DND-41 (cell line): Measurements from ENCODE around the gene CFAP58.

Experiments
- EZH2 ChIP-seq: IDR thresholded peaks from 3 replicates; pipeline ENCODE4 v1.6.1; 2012; ENCODE audit warnings: borderline replicate concordance, low read depth, mild to moderate bottlenecking, moderate library complexity, low read length, inconsistent platforms; ENCODE audit not compliant: severe bottlenecking
- TF ChIP-seq, protein P1 (sequence below): IDR thresholded peaks from 2 replicates; pipeline ENCODE4 v1.5.1; 2012; ENCODE audit warnings: borderline replicate concordance, low read length, moderate library complexity, mild to moderate bottlenecking; ENCODE audit not compliant: poor library complexity, severe bottlenecking; ENCODE audit errors: extremely low read depth

DNA sequence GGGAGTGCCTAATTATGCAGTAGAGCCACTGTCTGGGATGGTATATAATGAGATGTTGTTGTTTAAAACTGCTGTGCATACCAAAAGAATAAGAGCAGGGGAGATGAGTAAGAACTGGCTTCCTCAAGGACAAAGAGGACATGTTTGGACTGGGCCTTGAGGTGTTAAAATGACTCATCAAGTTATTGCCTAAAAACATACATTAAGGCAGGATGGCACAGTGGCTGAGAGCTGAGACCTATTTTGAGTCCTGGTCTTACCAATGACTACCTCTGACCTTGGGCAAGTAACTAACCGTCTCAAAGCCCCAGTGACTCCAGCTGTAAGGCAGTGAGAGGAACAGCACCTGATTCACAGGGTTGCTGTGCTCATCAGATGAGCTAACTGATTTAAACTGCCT lies 71.1 kb downstream of the CFAP58 start:
- TF ChIP-seq, protein P1, sequence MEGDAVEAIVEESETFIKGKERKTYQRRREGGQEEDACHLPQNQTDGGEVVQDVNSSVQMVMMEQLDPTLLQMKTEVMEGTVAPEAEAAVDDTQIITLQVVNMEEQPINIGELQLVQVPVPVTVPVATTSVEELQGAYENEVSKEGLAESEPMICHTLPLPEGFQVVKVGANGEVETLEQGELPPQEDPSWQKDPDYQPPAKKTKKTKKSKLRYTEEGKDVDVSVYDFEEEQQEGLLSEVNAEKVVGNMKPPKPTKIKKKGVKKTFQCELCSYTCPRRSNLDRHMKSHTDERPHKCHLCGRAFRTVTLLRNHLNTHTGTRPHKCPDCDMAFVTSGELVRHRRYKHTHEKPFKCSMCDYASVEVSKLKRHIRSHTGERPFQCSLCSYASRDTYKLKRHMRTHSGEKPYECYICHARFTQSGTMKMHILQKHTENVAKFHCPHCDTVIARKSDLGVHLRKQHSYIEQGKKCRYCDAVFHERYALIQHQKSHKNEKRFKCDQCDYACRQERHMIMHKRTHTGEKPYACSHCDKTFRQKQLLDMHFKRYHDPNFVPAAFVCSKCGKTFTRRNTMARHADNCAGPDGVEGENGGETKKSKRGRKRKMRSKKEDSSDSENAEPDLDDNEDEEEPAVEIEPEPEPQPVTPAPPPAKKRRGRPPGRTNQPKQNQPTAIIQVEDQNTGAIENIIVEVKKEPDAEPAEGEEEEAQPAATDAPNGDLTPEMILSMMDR, result no peak
- TF ChIP-seq EZH2, result no peak
